KOPT-K1 (cell line): Measurements from ENCODE around the gene TRPM8.

Experiments
- H3K27ac ChIP-seq: fragments of 200-600 bp; sonication (generic); 2 replicates; pipeline ENCODE4 v1.5.1; 2016; ENCODE audit warnings: antibody characterized with exemption, mild to moderate bottlenecking, low read depth, low read length; ENCODE audit not compliant: poor library complexity, severe bottlenecking
- H3K36me3 ChIP-seq: fragments of 200-600 bp; sonication (generic); 2 replicates; pipeline ENCODE4 v1.5.1; 2017; ENCODE audit warnings: antibody characterized with exemption, mild to moderate bottlenecking, low read length, moderate library complexity; ENCODE audit not compliant: insufficient read depth
- H3K9me3 ChIP-seq: fragments of 200-600 bp; sonication (generic); 2 replicates; pipeline ENCODE4 v1.5.1; 2017; ENCODE audit warnings: antibody characterized with exemption, low read length, mild to moderate bottlenecking; ENCODE audit not compliant: insufficient read depth, poor library complexity, severe bottlenecking

Gene TRPM8

GRCh38 chr2:234051374-234052070 is 134.3 kb downstream of the TRPM8 start:
- Histone ChIP-seq H3K9me3 (no peaks in the 10 kb centered on the region), H3K36me3 (no peaks in the 10 kb centered on the region), H3K27ac (no peak overlapping the region)

- Histone ChIP-seq H3K27ac (no peak overlapping the region), H3K36me3 (no peaks in the 10 kb centered on the region), H3K9me3 (peaks cover 5% of the 10 kb centered on the region)
Measured at GRCh38 chr2:234058881-234059280, 141.7 kb downstream of the TRPM8 start.

- H3K9me3 ChIP-seq = peaks cover 5% of the 10 kb centered on the region
- H3K36me3 ChIP-seq = no peaks in the 10 kb centered on the region
- no peak overlapping the region for H3K27ac ChIP-seq
Measured at GRCh38 chr2:234060236-234060635, 143.1 kb downstream of the TRPM8 start.

- Histone ChIP-seq H3K9me3 (peaks cover 5% of the 10 kb centered on the region), H3K36me3 (no peaks in the 10 kb centered on the region), H3K27ac (no peak overlapping the region)
Measured at GRCh38 chr2:234061624-234062257, 144.6 kb downstream of the TRPM8 start.

- H3K9me3 ChIP-seq = peaks cover 21% of the 10 kb centered on the region
- no peaks in the 10 kb centered on the region for H3K36me3 ChIP-seq
- H3K27ac ChIP-seq = no peak overlapping the region
Measured at GRCh38 chr2:234066587-234066986, 149.4 kb downstream of the TRPM8 start.
